Mesothelial cell of epicardium (in vitro differentiated cells): Measurements from ENCODE around the gene KCNMB2. TPM values are rescaled to one million over a fixed set of nuclear protein-coding genes. Genes with fewer than 3 reads are reported as not detected.

Source experiments
- DNase-seq, 2 experiments: peaks; one replicate each; pipeline ENCODE4 v3.0.0; 2021; ENCODE audit warnings: low spot score in 2 of 2; ENCODE audit not compliant: unreplicated experiment in 2 of 2
- H3K27ac Mint-ChIP-seq: 2 replicates; pipeline ENCODE4 v1.8.0; 2021; ENCODE audit warnings: mixed read lengths
- H3K27me3 Mint-ChIP-seq: 2 replicates; pipeline ENCODE4 v1.8.0; 2021; ENCODE audit warnings: low read depth, mixed read lengths
- H3K36me3 Mint-ChIP-seq: 2 replicates; pipeline ENCODE4 v1.8.0; 2021; ENCODE audit warnings: mixed read lengths
- H3K4me1 Mint-ChIP-seq: 2 replicates; pipeline ENCODE4 v1.8.0; 2021; ENCODE audit warnings: mixed read lengths
- H3K4me3 Mint-ChIP-seq: 2 replicates; pipeline ENCODE4 v1.8.0; 2021; ENCODE audit warnings: mild to moderate bottlenecking, moderate library complexity, mixed read lengths
- H3K9me3 Mint-ChIP-seq: 2 replicates; pipeline ENCODE4 v1.8.0; 2021; ENCODE audit warnings: mixed read lengths
- total RNA-seq: library from RNA; stranded (reverse); gene quantifications from 3 replicates; pipeline ENCODE4 v1.2.1, GENCODE V29; 2021
- TF ChIP-seq, protein P1 (sequence below): fragments of 200-600 bp; sonication (generic); IDR thresholded peaks from one replicate; pipeline ENCODE4 v1.5.0; 2021; ENCODE audit warnings: antibody characterized with exemption; ENCODE audit not compliant: unreplicated experiment

KCNMB2 gene
- total RNA-seq, 1 donor from 2014 or later = 3.9 TPM

DNA sequence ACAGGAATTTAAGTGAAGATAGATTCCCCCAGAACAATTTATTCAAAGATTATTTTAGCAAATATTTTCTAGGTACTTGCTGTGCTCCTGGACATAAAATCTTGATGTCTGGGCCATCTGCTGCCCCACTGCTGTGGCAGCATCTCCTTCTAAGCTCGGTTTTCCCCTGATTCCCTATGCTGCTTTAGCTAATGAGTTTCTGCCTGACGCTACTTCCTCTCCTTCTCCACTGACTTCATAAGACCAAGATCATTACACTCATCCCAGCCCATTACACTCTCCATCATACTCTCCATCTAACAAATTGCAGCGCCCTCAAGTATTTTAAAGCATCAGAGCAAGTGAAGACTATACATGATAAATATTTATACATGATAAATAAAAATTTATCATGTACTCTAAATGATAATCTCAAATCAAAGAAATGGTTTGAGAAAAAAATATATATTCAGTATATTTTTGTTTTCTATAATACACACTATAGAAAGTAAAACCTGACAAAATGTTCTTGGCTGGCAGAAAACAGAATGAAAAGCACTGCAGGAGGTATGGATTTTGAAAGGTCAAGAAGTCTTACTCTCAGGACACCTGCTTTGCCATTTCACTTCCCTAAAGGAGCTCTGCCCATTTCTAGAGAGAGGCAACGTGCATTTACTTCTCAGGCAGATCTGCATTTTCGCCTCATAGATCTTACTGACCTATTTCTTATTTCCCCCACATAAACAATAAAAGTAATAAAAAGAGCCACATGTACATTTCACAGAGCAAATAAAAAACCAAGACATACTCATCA is 232.0 kb downstream of the KCNMB2 start:
- Mint-ChIP-seq H3K4me3 (no peak overlapping the region), H3K9me3 (no peaks in the 10 kb centered on the region), H3K36me3 (no peaks in the 10 kb centered on the region), H3K4me1 (no peaks in the 10 kb centered on the region), H3K27ac (no peak overlapping the region), H3K27me3 (no peaks in the 10 kb centered on the region)
- TF ChIP-seq, protein P1, sequence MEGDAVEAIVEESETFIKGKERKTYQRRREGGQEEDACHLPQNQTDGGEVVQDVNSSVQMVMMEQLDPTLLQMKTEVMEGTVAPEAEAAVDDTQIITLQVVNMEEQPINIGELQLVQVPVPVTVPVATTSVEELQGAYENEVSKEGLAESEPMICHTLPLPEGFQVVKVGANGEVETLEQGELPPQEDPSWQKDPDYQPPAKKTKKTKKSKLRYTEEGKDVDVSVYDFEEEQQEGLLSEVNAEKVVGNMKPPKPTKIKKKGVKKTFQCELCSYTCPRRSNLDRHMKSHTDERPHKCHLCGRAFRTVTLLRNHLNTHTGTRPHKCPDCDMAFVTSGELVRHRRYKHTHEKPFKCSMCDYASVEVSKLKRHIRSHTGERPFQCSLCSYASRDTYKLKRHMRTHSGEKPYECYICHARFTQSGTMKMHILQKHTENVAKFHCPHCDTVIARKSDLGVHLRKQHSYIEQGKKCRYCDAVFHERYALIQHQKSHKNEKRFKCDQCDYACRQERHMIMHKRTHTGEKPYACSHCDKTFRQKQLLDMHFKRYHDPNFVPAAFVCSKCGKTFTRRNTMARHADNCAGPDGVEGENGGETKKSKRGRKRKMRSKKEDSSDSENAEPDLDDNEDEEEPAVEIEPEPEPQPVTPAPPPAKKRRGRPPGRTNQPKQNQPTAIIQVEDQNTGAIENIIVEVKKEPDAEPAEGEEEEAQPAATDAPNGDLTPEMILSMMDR = no peak
- DNase-seq = no peak

DNA sequence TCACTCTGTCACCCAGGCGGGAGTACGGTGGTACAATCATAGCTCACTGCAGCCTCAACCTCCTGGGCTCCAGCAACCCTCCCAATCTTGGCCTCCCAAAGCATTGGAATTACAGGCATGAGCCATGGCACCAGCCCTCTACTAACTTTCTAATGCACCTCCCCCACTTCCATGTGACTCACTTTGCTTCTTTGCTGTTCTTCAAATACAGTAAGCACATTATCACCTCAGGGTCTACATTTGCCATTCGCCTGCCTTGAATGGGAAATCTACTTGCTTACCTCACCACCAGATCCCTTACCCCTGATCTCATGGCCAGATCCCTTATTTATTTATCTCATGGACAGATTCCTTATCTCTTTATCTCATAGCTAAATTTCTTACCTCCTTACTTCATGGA is 235.3 kb downstream of the KCNMB2 start:
- TF ChIP-seq, protein P1 = no peak
- H3K4me1 Mint-ChIP-seq = no peaks in the 10 kb centered on the region
- H3K27me3 Mint-ChIP-seq = no peaks in the 10 kb centered on the region
- H3K9me3 Mint-ChIP-seq = no peaks in the 10 kb centered on the region
- H3K27ac Mint-ChIP-seq = no peak overlapping the region
- no peak overlapping the region for H3K4me3 Mint-ChIP-seq
- DNase-seq = no peak
- H3K36me3 Mint-ChIP-seq = no peaks in the 10 kb centered on the region

DNA sequence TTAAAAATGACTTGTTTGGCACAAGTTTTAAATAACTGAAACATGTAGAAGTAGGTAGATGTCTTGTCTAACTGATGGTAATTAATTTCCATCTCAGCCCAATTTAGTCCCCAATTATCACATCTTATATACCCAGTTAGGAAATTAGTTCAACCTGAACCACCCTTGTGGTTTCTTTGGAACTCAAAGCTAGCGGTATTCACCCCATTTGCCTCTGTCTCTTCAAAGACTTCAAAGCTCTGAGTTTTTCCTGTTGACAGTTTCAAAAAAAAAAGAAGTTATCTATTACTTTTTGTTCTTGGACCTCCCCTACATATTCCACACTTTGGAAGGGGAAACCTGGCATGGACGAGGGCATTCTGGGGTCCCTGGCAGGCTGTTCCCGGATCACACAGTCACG is 236.5 kb downstream of the KCNMB2 start:
- no peak overlapping the region for H3K27ac Mint-ChIP-seq

DNA sequence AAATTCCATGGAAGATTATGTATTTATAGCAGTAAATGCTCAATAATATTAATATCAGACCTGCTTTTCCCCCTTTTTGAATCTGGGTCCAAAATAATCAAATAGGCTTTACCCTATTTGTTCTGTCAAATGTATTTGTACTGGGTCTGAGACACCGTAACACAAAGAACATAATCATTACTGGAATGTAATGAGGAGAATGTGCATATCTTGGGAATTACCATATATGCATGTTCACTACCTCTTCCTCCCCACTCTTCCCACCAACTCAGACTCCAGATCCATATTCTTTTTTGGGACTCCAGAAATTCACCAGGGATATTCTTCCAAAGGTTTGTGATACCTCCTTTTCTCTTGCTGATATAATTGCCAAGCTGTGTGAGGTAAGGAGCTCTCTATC is 237.1 kb downstream of the KCNMB2 start:
- no peaks in the 10 kb centered on the region for H3K4me1 Mint-ChIP-seq
- H3K9me3 Mint-ChIP-seq = no peaks in the 10 kb centered on the region
- DNase-seq = no peak
- H3K27ac Mint-ChIP-seq = no peak overlapping the region
- TF ChIP-seq, protein P1 = no peak
- no peaks in the 10 kb centered on the region for H3K36me3 Mint-ChIP-seq
- no peaks in the 10 kb centered on the region for H3K27me3 Mint-ChIP-seq
- no peak overlapping the region for H3K4me3 Mint-ChIP-seq

More for the DNA sequence above, 236.5 kb downstream of the KCNMB2 start:
- no peaks in the 10 kb centered on the region for H3K4me1 Mint-ChIP-seq
- no peak overlapping the region for H3K4me3 Mint-ChIP-seq
- H3K27me3 Mint-ChIP-seq = no peaks in the 10 kb centered on the region
- DNase-seq = no peak
- H3K36me3 Mint-ChIP-seq = no peaks in the 10 kb centered on the region
- no peaks in the 10 kb centered on the region for H3K9me3 Mint-ChIP-seq
- TF ChIP-seq, protein P1 = no peak

DNA sequence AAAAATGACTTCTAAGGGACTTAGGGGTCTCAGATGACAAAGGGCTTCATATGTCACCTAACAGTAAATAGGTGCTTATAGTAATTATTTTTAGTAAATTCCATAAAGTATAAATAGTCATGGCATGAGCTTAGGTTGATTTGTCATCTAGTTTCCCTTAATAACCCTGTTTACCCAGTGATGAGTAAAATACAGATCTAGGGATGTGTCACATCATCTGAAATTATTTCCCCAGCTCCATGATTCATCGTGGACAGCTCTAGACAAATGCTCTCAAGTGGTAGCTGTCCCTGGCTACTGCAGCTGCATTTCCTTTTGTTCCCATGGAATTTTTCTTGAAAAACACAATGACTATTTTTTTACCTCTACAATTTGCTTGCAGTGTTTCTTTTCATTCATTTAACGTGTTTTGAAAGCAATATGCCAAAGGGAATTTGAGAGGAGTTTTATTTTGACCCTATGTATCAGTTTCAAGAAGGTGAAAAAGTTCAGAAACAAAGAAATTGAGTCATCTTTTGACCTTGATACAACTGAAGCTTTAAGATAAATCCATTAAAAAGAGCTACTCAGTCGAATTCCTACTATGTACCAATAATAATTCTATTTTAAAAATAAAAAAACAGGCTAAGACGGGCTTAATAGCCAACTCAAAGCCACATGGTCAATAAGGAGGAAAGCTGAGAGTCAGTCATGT is 241.6 kb downstream of the KCNMB2 start:
- no peak overlapping the region for H3K27ac Mint-ChIP-seq
- no peaks in the 10 kb centered on the region for H3K36me3 Mint-ChIP-seq
- H3K27me3 Mint-ChIP-seq = no peaks in the 10 kb centered on the region
- no peak for DNase-seq
- no peaks in the 10 kb centered on the region for H3K4me1 Mint-ChIP-seq
- H3K9me3 Mint-ChIP-seq = no peaks in the 10 kb centered on the region
- TF ChIP-seq, protein P1 = no peak
- no peak overlapping the region for H3K4me3 Mint-ChIP-seq
